ENCODE measurements around the gene TMEM88. TPM values are rescaled to one million over a fixed set of nuclear protein-coding genes. Genes with fewer than 3 reads are reported as not detected.
A peak's percentile ranks its signal among the peaks of the same experiment; 100 is the strongest.

TMEM88 gene
- total and polyA plus RNA-seq, 2 of the 13 experiments (the other 11 are each of a cell fraction or from before 2014, with no cell fraction given), result 0.31 to 0.66 TPM

GRCh38 chr17:7838090-7839075 lies 16.5 kb upstream of the TMEM88 start (continued):
- TF ChIP-seq, protein P1, sequence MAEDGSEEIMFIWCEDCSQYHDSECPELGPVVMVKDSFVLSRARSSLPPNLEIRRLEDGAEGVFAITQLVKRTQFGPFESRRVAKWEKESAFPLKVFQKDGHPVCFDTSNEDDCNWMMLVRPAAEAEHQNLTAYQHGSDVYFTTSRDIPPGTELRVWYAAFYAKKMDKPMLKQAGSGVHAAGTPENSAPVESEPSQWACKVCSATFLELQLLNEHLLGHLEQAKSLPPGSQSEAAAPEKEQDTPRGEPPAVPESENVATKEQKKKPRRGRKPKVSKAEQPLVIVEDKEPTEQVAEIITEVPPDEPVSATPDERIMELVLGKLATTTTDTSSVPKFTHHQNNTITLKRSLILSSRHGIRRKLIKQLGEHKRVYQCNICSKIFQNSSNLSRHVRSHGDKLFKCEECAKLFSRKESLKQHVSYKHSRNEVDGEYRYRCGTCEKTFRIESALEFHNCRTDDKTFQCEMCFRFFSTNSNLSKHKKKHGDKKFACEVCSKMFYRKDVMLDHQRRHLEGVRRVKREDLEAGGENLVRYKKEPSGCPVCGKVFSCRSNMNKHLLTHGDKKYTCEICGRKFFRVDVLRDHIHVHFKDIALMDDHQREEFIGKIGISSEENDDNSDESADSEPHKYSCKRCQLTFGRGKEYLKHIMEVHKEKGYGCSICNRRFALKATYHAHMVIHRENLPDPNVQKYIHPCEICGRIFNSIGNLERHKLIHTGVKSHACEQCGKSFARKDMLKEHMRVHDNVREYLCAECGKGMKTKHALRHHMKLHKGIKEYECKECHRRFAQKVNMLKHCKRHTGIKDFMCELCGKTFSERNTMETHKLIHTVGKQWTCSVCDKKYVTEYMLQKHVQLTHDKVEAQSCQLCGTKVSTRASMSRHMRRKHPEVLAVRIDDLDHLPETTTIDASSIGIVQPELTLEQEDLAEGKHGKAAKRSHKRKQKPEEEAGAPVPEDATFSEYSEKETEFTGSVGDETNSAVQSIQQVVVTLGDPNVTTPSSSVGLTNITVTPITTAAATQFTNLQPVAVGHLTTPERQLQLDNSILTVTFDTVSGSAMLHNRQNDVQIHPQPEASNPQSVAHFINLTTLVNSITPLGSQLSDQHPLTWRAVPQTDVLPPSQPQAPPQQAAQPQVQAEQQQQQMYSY (CRISPR knock-in tag; IDR thresholded peaks at IDR 0.05), result peak; percentile 47; the same call in 1 of the 2 replicates
- peak; percentile 0; the same call in 1 of the 2 replicates for TF ChIP-seq KDM2A (CRISPR knock-in tag; IDR thresholded peaks at IDR 0.05; ENCODE audit: borderline replicate concordance, low read depth)
- TF ChIP-seq DNMT3B (CRISPR knock-in tag; conservative IDR thresholded peaks at IDR 0.05), result no peak
- no peak for TF ChIP-seq SP5 (CRISPR knock-in tag; IDR thresholded peaks at IDR 0.05; ENCODE audit: borderline replicate concordance, low read depth)
- peak; percentile 39 for TF ChIP-seq PRPF4 (IDR thresholded peaks at IDR 0.05; ENCODE audit: low read depth, low read length, poor library complexity, severe bottlenecking)
- 0 out of 2 replicates have a peak, but pooled peaks have one; percentile 29 for TF ChIP-seq PHF21A (CRISPR knock-in tag; IDR thresholded peaks at IDR 0.05)
- TF ChIP-seq, protein P2, sequence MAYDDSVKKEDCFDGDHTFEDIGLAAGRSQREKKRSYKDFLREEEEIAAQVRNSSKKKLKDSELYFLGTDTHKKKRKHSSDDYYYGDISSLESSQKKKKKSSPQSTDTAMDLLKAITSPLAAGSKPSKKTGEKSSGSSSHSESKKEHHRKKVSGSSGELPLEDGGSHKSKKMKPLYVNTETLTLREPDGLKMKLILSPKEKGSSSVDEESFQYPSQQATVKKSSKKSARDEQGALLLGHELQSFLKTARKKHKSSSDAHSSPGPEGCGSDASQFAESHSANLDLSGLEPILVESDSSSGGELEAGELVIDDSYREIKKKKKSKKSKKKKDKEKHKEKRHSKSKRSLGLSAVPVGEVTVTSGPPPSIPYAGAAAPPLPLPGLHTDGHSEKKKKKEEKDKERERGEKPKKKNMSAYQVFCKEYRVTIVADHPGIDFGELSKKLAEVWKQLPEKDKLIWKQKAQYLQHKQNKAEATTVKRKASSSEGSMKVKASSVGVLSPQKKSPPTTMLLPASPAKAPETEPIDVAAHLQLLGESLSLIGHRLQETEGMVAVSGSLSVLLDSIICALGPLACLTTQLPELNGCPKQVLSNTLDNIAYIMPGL (CRISPR knock-in tag; IDR thresholded peaks at IDR 0.05; ENCODE audit: borderline replicate concordance in 1 of 2, low read depth in 1 of 2), result no peak; a peak in 1 of 4 replicates
- TF ChIP-seq CEBPG (CRISPR knock-in tag; IDR thresholded peaks at IDR 0.05), result peak; percentile 90
- TF ChIP-seq, protein P3, sequence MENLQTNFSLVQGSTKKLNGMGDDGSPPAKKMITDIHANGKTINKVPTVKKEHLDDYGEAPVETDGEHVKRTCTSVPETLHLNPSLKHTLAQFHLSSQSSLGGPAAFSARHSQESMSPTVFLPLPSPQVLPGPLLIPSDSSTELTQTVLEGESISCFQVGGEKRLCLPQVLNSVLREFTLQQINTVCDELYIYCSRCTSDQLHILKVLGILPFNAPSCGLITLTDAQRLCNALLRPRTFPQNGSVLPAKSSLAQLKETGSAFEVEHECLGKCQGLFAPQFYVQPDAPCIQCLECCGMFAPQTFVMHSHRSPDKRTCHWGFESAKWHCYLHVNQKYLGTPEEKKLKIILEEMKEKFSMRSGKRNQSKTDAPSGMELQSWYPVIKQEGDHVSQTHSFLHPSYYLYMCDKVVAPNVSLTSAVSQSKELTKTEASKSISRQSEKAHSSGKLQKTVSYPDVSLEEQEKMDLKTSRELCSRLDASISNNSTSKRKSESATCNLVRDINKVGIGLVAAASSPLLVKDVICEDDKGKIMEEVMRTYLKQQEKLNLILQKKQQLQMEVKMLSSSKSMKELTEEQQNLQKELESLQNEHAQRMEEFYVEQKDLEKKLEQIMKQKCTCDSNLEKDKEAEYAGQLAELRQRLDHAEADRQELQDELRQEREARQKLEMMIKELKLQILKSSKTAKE (CRISPR knock-in tag; IDR thresholded peaks at IDR 0.05; ENCODE audit: borderline replicate concordance), result peak; percentile 53; the same call in 1 of the 2 replicates
- TF ChIP-seq, protein P4, sequence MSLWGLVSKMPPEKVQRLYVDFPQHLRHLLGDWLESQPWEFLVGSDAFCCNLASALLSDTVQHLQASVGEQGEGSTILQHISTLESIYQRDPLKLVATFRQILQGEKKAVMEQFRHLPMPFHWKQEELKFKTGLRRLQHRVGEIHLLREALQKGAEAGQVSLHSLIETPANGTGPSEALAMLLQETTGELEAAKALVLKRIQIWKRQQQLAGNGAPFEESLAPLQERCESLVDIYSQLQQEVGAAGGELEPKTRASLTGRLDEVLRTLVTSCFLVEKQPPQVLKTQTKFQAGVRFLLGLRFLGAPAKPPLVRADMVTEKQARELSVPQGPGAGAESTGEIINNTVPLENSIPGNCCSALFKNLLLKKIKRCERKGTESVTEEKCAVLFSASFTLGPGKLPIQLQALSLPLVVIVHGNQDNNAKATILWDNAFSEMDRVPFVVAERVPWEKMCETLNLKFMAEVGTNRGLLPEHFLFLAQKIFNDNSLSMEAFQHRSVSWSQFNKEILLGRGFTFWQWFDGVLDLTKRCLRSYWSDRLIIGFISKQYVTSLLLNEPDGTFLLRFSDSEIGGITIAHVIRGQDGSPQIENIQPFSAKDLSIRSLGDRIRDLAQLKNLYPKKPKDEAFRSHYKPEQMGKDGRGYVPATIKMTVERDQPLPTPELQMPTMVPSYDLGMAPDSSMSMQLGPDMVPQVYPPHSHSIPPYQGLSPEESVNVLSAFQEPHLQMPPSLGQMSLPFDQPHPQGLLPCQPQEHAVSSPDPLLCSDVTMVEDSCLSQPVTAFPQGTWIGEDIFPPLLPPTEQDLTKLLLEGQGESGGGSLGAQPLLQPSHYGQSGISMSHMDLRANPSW (CRISPR knock-in tag; IDR thresholded peaks at IDR 0.05; ENCODE audit: borderline replicate concordance), result no peak
- TF ChIP-seq ZNF263 (CRISPR knock-in tag; IDR thresholded peaks at IDR 0.05), result peak; percentile 83
- TF ChIP-seq HOXA9 (CRISPR knock-in tag; IDR thresholded peaks at IDR 0.05; ENCODE audit: borderline replicate concordance), result no peak
- TF ChIP-seq THAP11 (CRISPR knock-in tag; IDR thresholded peaks at IDR 0.05), result peak; percentile 46; the same call in 1 of the 2 replicates
- TF ChIP-seq DMAP1 (CRISPR knock-in tag; IDR thresholded peaks at IDR 0.05), result no peak
- peak; percentile 86 for TF ChIP-seq NR2C2 (CRISPR knock-in tag; IDR thresholded peaks at IDR 0.05; ENCODE audit: borderline replicate concordance)
- 0 out of 2 replicates have a peak, but pooled peaks have one; percentile 26 for TF ChIP-seq ARNTL (CRISPR knock-in tag; IDR thresholded peaks at IDR 0.05)
- TF ChIP-seq SAP130 (CRISPR knock-in tag; IDR thresholded peaks at IDR 0.05; ENCODE audit: low read depth), result peak; percentile 28; the same call in 1 of the 2 replicates

Measured in HepG2 (cell line).